Measurements from ENCODE around the gene TP73.

TP73 gene

DNA sequence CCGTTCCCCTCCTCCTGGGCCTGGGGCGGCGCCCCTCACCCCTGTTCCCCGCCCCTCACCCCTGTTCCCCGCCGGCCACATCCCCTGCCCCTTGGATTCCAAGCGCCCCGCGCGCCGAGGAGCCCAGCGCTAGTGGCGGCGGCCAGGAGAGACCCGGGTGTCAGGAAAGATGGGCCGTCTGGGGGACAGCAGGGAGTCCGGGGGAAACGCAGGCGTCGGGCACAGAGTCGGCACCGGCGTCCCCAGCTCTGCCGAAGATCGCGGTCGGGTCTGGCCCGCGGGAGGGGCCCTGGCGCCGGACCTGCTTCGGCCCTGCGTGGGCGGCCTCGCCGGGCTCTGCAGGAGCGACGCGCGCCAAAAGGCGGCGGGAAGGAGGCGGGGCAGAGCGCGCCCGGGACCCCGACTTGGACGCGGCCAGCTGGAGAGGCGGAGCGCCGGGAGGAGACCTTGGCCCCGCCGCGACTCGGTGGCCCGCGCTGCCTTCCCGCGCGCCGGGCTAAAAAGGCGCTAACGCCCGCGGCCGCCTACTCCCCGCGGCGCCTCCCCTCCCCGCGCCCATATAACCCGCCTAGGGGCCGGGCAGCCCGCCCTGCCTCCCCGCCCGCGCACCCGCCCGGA, at the start of gene TP73:
TP73 (plus strand) TSS at position 587 of the 618 bp plus-strand sequence. CDS start 29,850 bp downstream, outside the sequence.
- no peak for DNase-seq

DNA sequence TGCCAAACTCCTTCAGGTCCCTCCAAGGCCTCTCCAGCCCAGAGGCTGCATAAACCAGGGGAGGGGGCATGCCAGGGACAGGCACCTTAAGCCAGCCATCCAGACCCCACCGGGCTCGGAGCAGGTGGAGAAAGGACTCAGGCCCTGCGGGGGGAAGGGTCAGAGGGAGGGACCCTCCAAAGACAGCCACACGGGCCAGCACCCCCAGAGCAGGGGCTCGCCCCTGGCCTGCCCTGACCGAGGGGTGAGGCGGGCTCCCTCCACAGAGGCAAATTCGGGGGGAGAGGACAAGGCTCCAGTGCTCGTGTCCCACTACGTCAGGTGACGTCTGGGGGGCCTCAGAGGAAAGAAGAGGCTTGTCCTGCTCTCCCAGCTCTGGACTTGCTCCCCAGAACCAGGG, 49.2 kb upstream of the TP73 start:
- no peak for DNase-seq

DNA sequence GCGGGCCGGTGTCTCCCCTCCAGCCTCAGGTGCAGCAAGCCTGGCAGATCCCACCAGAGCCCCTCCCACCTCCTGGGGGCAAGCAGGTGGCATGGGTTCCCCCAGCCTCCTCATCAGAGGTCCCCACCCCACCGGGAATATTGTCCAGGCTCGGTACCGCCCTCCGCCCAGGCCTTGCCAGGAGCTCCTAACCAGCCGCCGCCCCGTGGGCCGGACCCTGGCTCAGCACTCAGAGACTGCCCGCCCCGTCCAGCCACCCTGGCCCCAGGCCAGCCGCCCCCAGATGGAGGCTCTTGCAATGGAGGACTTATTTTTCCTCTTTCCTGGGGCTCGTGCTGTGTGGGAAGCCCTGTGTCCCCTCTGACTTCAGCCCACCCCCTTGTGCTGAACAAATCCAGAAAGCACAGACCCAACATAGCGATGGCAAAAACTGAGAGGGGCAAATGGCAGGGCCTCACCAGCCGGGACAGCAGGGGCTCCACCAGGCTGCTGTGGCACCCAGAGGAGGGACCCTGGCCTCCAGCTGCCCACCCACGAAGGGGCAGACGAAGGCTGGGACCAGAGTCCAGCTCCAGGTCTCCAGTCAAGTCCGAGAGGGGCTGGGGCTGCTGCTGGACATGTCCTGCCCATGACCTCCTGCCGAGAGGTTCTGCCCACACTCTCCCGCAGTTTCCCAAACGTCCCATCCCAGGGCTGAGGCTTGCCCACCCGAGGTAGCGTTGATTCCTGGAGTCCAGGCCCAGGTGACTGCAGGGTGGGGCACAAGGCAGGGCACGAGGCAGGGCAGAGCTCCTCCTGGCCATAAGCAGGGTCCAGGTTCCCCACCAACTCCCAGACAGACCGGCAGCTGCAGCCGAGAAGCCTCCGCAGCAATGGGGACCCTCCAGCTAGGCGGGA, 48.5 kb upstream of the TP73 start:
- no peak for DNase-seq

DNA sequence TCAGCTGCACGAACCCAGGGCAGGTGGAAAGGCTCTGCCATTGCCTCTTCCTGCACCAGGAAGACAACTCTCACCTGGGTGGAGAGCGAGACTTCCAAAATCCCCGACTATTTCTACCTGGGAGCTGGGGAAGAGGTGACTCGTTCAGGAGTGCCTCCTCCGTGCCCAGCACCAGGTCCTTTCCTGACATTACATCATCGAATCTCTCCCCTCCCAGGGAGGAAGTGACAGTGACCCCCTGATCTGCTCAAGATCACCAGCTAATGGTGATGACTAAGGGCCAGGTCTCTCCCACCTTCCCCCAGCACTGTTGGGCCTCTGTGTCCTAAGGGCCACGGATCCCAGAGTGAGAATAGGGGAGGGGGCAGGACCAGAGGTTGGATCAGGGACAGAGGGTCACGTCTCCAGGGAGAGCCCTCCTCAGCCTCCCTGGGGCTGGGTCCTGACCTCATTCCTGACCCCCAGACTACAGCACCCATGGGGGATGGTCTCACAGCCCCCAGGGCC, 47.8 kb upstream of the TP73 start:
- DNase-seq, result no peak

DNA sequence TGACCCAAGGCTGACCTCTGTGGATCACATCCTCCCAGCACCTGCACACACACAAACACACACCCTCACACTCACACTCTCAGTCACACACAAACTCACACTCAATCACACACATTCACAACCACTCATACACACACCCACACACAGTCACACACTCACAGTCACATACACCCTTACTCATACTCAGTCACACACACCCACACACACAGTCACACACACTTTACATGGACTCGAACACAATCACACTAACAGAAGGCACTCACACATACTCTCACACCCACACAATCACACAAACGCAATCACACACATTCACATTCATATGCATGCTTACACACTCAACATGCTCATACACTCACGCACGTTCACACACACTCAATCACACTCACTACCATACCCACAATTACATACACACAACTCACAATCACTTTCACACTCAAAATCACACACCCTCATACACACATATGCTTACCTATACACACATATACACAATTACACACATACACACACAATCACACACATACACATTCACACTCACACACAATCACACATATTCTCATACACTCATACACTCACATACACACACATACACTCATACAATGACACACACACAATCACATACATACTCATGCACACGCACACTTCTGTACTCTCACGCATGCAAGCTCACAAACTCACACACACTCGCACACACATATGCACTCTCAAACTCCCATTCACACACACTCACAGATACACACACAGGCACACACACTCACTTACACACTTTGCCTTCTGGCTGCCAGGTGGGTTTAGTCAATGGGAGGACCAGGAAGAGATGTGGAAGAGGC, 47.1 kb upstream of the TP73 start:
- no peak for DNase-seq

GRCh38 chr1:3606779-3607702, 45.3 kb upstream of the TP73 start:
- no peak for DNase-seq

- DNase-seq, result no peak
Observed at GRCh38 chr1:3607703-3608065, 44.6 kb upstream of the TP73 start.

- DNase-seq, result no peak
Observed at GRCh38 chr1:3608154-3608553, 44.2 kb upstream of the TP73 start.

DNA sequence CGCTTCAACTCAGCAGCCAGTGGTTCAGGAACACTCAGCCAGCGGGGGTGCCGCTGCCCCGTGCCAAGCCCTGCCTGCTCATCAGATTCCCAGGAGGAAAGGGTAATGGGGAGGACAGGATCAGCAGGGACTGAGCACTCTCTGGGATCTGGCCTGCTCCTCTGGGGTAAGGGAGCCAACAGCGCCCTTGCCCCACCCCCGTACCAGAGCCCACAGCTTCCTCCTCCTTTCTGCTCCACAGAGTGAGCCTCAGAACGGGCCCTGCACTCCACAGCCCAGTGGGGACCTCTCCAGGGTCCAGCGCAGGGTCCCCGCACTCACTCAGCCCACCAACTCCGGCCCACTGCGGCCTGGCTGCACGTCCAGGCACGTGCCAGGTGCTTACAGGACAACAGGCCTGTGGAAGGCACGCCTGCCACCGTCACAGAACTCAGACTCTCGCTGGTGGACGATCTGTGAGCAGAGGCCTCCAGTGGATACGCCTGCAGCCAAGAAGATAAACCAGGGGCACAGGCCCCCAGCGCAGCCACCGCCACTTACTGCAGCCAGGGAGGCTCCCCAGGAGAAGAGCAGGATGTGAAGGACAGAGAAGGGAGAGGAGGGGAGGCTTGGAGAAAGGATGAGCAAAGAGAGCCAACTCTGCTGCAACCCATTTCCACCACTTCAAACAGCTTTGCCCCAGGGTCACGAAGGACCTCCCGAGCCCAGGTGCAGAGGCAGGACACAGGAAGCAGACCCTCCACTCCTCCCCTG, 43.1 kb upstream of the TP73 start:
- no peak for DNase-seq

GRCh38 chr1:3609769-3610526, 42.4 kb upstream of the TP73 start:
- DNase-seq, result no peak

- no peak for DNase-seq
Observed at GRCh38 chr1:3610527-3611169, 41.7 kb upstream of the TP73 start.

DNA sequence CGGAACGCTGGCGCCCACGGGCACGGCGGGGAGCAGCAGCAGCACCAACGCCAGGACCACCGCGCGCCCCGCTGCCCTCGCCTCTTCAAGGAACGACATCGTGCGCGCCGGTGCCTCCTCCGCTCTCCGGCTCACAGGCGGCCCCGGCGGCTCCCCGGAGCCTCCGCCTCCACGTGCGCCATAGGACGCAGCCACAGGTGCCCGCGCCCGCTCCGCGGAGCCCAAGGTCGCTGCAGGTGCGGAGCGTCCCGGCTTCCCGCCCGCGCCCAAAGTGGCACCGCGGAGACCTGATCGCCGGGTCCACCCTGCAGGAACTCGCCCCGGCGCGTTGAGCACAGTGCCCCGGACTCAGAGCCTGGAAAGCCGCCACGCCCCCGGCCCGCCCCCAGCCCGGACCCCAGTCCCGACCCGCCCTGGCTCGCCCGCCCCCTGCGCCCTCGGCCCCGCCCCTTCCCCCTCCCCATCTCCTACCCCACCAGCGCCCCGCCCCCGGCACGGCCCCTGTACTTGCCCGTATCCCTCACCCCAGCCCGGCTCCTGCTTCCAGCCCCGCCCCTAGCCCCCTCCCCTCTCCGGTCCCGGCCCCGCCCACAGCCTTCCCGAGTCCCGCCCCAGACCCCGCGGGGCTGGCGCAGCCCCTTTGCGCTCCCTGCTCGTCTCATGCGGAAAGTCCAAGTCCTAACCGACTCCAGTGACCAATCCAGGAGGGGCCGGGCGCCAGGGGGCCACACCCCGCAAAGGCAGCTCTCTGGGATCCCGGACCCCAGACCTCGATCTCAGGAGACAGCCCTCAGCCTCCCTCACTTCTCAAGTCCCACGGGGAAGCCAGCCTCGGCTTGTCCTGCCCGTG, 40.9 kb upstream of the TP73 start, which contains the start of gene MEGF6:
MEGF6 (minus strand) TSS at position 339 of the 850 bp plus-strand sequence; CDS start at position 99, 240 bp downstream.
- DNase-seq, result no peak

GRCh38 chr1:3612123-3612522, 40.2 kb upstream of the TP73 start:
- no peak for DNase-seq

- DNase-seq, result no peak
Observed at GRCh38 chr1:3614755-3615742, 37.3 kb upstream of the TP73 start.

GRCh38 chr1:3616861-3617260, 35.5 kb upstream of the TP73 start:
- DNase-seq, result no peak

- no peak for DNase-seq
Observed at GRCh38 chr1:3617806-3618345, 34.4 kb upstream of the TP73 start.

DNA sequence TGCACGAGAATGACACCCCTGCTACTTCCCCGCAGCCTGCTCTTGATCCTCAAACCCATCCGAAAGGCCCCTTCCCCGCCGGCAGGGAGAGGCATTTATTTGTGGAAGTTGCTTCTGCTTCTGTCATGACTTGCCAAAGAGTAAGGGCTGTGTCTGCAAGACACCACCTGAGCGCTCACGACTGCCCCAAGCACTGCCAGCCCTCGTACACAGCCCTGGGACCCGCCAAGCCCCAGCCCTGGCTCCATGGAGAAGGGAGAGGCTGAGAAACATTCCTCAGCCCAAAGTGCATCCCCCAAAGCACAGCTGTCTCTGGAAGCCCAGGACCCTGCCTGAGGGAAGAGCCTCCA, 33.8 kb upstream of the TP73 start:
- DNase-seq, result no peak

All from cortex of kidney (tissue), 1 donor.